ENCODE data around the gene NEUROG2.
"Not testable (repeated sequence)": the region's sequence is repeated elsewhere in the genome, so short reads cannot be mapped to it uniquely, and the experiment has no call there.

NEUROG2 gene

GRCh38 chr4:112516066-112516470, at the start of gene NEUROG2:
Gene NEUROG2, minus strand, starts transcription at chr4:112516180. Its CDS starts 705 bp downstream, at chr4:112515475.
- no peak for DNase-seq

DNA sequence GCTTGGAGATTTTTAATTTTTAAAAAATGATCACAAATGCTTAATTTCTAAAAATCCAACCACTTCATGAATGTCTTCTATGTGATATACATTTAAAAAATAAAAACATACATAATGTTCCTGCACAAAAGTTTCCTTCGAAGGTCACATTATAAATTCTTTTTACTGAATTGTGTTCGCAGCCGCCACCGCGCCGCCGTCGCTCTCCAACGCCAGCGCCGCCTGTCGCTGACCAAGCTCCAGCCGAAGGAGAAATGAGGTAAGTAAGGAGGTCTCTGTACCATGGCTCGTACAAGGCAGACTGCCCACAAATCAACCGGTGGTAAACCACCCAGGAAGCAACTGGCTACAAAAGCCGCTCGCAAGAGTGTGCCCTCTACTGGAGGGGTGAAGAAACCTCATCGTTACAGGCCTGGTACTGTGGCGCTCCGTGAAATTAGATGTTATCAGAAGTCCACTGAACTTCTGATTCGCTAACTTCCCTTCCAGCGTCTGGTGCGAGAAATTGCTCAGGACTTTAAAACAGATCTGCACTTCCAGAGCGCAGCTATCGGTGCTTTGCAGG, 48.8 kb upstream of the NEUROG2 start:
- no peak for DNase-seq

DNA sequence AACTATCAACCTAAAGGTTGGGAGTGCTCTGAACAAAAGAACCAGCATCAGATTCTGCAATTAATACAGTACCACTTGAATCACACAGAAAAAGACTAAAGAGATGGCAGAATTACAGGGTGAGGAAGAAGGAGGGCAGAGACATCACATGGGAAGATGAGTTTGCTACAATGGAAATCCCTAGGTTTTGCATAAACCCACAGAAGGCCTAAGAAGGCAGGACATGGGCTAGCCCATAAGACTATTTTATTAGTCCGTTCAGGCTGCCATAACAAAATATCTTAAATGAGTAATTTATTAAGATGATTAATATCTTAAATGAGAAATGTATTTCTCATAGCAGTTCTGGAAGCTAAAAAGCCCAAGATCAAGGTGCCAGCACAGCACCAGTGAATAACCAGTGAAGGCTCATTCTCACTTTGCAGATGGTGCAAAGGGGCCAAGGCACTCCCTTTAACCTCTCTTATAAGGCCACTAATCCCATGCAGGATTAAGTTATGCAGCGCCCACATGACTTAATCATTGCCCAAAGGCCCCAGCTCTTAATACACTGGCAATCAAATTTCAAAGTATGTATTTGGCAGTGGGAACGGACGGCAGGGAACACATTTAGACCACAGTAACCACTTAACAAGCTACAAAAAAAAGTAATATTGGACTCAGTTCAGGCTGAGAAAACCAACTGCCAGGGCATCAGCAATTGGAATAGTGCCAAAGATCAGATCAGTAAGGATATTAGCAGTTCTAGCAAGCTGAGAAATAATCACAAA, 47.6 kb upstream of the NEUROG2 start:
- DNase-seq = no peak

- DNase-seq = no peak
Measured at GRCh38 chr4:112562254-112562879, 46.4 kb upstream of the NEUROG2 start.

DNA sequence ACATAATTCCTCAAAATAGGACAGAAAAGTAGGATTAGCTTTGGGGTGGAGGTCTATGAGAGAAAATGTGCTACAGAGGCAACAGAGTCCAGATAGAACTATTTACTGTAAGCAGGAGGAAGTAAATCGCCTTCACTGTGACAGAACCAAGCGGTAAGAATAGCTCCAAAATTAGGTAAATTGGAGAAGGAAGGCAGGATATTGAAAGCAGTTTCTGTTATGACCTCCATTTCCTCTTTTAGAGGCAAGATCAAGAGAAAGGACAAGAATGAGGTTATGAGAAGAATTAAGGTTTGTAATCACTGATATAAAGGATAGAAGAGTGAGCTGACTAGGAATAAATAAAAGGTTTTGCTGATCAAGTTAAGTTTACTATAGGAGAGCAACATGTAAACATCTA, 44.1 kb upstream of the NEUROG2 start:
- DNase-seq = no peak

GRCh38 chr4:112559053-112559452, 43.1 kb upstream of the NEUROG2 start:
- no peak for DNase-seq

DNA sequence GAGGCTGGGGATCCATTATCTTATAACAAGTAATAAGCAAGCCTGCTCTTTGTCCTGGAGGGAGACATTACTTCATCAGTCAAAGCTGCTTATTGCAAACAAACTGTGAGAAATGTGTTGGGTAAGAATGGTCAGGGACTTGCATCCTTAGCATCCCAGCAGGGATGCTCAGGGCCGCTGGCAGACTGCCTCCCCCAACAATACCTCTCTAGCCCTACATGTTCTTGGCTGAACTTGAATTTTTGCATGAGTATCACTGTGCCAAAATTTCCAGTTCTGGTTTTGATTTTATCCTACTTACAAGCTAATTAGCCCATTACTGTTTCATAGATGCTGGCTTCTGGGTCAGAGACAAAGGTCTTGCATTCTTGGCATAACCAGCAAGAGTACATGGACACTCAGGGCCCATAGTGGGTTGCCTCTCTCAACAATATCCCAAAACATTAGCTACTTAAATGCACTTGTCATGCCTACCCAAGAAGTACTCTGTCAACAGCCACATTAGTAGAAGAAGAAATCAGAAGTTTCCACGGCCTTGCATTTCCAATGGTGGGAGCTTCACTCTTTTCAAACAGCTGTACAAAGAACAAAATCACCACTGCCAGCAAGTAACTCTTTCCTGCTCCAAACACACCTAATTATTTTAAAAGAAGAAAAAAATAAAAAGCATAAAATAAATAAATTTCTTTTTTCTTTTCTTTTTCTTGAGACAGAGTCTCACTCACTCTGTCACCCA, 41.9 kb upstream of the NEUROG2 start:
- DNase-seq = no peak

- not testable (repeated sequence) for DNase-seq
Measured at GRCh38 chr4:112554271-112554670, 38.3 kb upstream of the NEUROG2 start.

DNA sequence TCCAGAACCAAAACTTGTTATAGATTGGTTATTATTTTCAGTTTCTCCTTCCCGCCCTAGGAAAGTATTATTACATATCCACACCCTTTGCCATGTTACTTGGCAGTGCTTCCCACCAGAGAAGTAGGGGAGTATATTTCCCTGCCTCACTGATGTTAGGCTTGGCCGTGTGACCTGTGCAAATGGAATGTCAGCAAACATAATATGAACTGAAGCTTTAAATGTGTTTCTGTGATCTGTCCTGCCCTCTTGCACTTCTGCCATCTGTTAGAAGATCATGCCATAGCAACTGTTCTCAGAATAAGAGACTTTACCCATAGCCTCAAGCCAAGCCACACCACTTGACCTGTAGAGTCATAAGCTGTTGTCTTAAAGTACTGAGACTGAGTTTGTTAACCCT, 36.7 kb upstream of the NEUROG2 start:
- no peak for DNase-seq

DNA sequence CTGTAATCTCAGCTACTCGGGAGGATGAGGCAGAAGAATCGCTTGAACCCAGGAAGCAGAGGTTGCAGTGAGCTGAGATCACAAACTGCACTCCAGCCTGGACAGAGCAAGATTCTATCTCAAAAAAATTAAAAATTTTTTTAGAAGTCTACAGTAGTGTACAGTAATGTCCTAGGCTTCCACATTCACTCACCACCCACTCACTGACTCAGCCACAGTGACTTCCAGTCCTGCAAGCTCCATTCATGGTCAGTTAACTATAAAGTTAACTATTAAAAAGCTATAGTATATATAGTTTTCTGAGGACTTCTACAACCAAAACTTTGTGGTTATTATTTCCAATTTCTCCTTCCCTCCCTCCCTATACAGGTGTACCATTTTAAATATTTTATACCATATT, 34.7 kb upstream of the NEUROG2 start:
- no peak for DNase-seq

DNA sequence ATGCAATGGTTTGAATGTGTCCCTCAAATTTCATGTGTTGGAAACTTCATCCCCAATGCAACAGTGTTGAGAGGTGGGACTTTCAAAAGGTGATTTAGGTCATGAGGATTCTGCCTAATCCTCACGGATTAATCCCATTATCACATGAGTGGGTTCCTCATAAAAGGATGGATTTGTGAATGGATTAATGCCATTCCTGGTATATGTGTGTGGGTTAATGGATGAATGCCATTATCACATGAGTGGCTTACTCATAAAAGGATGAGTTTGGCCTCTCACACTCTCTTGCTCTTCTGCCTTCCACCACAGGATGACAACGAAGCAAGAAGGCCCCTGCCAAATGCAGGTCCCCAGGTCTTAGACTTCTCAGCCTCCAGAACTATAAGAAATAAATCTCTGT, 30.5 kb upstream of the NEUROG2 start:
- DNase-seq = no peak

DNA sequence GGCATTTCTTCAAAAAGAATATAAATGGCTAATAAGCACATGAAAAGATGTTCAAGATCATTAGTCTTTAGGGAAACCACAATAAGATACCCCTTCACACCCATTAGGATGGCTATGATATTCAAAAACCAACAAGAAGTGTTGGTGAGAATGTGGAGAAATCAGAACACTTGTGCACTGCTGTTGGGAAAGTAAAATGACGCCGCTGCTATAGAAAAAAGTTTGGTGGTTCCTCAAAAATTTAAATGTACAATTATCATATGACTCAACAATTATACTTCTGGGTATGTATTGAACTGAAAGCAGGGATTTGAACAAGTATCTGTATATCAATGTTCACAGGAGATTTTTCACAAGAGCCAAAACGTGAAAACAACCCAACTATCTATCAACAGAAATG, 29.4 kb upstream of the NEUROG2 start:
- no peak for DNase-seq

- DNase-seq = no peak
Measured at GRCh38 chr4:112540695-112541094, 24.7 kb upstream of the NEUROG2 start.

DNA sequence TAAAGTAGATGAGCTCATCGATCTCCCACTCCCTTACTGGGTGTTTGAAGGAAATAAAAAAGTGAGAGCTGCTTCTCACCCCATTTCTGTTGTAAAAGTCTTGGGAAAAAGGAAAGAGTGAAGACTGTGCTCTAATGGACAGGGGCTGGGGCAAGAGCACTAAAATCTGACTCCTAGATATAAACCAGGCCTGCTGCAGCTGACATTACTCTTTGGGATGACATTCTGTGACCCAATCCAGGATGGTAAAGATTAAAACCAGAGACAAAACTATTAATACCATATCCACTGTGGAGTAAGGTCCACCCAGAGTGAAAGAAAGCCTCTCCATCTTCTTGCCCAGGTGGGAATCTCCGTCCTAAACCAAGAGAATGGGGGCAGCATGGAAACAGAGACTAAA, 20.1 kb upstream of the NEUROG2 start:
- DNase-seq = no peak

- no peak for DNase-seq
Measured at GRCh38 chr4:112532267-112532666, 16.3 kb upstream of the NEUROG2 start.

DNA sequence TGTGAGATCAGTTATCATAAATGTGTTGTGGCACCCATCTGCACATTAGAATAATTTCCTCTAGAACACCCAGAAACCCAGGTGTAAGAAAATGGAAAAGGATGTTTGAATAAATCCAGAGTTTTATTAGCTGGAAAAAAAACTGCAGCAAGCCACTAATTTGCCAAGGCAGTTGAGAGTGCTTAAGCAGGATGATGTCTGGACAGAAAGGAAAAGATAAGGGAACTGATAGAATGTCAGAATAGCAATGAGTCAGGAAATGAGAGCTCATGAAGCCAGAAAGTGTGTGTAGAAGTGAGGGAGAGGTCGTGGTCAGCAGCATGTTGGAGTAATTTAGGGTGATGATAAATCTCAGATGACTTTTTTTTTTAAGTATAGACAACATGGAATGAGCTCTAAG, 15.2 kb upstream of the NEUROG2 start:
- no peak for DNase-seq

- DNase-seq = no peak
Measured at GRCh38 chr4:112526061-112526460, 10.1 kb upstream of the NEUROG2 start.

DNA sequence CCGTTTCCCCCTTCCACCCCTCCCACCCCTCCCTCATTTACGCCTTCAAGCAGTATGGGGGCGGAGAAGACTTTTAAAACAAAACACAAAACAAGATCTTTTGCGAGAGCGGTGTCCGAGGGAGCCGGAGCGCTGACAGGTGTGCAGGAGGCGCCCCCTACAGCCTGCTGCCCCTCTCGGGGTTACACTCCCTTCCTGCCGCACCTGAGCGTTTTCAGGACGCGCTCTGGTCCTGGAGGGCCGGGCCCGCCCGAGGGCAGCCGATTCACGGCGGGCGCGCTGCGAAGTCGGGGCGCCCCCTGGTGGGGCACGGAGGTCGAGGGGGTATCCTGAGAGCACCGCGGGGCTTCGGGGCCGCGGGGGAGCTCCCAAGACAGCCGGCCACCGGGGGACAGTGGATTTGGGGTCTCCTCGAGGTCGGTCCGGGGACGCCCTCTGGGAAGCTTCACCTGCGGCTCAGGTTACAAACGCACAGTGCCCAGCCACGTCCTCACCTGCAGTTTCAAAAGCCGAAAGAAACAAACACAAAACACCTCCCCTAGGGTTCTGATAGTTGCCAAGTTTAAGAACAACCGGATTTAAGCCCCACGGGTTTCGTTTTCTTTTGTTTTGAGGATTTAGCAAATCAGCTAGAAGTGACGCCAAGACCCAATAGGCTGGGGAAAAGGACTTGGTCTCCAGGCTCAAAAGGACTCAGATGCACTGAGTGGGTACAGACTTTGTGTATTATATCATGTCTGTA, 8.0 kb upstream of the NEUROG2 start:
- peak; percentile 54 for DNase-seq

GRCh38 chr4:112523008-112523721, 7.2 kb upstream of the NEUROG2 start:
- no peak for DNase-seq

DNA sequence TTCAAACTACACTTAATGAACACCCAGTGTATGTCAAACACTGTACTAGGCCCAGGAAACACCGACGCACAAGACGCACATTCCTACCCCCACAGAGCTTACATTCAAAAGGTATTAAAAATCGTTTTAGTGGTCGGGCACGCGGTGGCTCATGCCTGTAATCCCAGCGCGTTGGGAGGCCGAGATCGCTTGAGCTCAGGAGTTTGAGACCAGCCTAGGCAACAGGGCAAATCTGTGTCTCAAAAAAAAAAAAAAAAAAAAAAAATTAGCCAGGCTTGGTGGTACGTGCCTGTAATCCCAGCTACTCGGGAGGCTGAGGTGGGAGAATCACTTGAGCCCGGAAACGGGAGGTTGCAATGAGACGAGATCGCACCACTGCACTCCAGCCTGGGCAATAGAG, 6.5 kb upstream of the NEUROG2 start:
- not testable (repeated sequence) for DNase-seq

- no peak for DNase-seq
Measured at GRCh38 chr4:112521123-112522023, 5.4 kb upstream of the NEUROG2 start.
